Mesenteric fat pad (tissue), 1 donor: ENCODE measurements around the gene ADIPOR2. TPM values are rescaled to one million over a fixed set of nuclear protein-coding genes. Genes with fewer than 3 reads are reported as not detected.
"Not testable (repeated sequence)": the region's sequence is repeated elsewhere in the genome, so short reads cannot be mapped to it uniquely, and the experiment has no call there.

ENCODE experiments used
- DNase-seq: peaks from one replicate; pipeline ENCODE4 v3.0.0-alpha.2; 2020; ENCODE audit warnings: low spot score
- total RNA-seq: library from RNA; stranded (reverse); fragmentation: NEBNext Ultra II Directional; extraction: Animal tissue kit (Norgen Biotek cat#: 25700); gene quantifications from one replicate; pipeline ENCODE4 v1.2.1, GENCODE V29; 2021
- donor health status: DM: yes; HTN: yes; CAD: no.

The ADIPOR2 gene
- total RNA-seq, 1 donor from 2014 or later, result 119 TPM

DNA sequence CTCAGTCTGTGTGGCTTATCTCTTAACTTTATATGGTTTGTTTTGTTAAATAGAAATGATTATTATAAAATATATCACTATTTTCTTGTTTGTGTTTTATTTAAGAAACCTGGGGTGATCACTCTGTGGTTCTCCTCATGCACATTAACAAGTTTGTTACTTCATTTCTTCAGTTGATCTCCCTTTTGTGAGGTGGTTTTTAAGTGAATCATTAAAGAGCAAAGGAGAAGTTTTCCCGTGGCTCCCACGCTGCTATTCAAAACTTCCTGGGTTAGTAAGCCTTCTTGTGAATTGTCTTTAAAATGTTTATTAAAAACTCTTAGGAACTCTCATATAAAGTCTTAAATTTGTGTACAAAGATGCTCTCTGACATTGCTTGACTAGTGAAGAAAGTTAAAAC, 11.8 kb downstream of the ADIPOR2 start:
- no peak for DNase-seq

DNA sequence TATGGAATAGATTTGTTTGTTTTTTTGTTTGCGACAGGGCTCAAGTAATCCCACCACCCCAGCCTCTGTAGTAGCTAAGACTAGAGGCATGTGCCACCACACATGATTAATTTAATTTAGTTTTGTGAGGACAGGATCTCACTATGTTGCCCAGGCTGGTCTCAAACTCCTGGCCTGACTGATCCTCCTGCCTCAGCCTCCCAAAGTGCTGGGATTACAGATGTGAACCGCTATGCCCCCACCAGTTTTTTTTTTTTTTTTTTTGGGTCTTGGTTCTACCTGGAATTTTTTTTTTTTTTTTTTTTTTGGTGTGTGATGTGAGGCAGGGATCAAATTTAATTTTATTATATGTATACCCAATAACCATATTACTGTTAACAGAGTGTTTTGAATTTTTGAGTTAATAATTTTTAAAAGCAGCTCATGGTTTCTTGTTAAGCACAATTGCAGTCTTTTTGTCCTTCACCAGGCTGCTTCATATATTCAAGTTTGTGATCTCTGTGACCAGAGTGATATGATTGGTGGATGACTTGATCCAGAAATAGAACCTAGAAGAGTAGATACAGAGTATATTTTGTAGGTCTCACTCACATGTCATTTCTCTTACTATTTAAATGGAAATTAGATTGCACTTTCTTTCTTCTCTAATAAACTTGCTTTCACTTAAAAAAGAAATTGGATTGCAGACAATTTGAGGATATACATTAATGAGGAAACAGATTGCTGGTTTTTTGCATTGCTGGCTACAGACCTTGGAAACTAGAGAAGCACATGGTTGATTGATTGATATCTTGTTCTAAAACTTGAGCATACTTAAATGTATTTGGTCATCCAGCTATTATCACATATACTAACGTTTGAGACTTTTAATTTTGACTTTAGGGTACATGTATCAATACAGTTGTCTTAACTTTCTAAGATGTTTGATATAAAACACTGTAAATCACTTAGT, 13.2 kb downstream of the ADIPOR2 start:
- DNase-seq, result no peak

DNA sequence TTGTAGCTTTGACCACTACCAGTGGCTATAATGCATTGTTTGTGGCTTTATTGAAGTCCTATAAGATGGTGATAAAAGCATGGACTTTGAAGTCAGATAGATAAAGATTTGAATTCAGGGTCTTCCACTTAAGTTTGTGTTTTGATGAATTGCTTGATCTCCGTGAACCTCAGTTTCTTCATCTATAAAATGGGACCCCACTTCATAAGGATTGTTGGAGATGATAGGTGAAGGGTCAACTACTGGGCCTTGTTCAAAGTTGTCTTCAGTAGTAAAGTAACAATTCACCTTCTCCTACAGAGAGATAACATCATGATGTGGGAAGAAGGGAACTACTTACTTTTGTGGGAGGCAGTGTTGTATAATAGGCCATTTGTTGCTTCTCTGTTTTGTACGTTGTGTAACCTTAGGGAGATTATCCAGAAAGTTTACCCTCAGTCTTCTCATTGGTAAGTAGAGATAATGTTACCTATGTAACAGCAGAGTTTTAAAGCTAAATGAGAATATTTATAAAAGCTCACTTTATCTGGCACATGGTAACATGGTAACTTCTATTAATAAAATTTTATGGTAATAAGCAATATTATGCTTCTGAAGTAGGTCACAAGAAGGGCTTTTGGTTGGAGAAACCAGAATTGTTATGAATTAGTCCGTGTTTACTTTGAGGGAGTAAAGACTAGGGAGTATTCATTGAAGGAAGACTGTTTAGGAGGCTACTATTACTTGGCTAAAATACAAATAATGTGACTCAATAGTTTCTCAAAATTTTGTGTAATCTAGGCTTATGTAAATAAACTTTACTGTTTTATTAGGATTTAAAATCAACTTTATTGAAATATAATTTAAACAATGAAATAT, 15.1 kb downstream of the ADIPOR2 start:
- no peak for DNase-seq

DNA sequence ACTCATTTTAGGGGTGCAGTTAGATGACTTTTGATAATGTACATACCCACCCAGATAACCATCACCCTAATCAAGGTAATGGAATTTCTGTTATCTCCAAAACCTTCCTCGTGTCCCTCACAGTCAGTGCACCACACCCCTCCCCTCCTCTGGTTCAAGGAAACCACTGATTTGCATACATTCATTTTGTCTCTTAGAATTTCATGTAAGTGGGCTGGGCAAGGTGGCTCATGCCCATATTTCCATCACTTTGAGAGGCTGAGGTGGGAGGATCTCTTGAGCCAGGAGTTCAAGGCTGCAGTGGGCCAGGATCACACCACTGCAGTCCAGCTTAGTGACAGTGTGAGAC, 15.7 kb downstream of the ADIPOR2 start:
- DNase-seq, result no peak

DNA sequence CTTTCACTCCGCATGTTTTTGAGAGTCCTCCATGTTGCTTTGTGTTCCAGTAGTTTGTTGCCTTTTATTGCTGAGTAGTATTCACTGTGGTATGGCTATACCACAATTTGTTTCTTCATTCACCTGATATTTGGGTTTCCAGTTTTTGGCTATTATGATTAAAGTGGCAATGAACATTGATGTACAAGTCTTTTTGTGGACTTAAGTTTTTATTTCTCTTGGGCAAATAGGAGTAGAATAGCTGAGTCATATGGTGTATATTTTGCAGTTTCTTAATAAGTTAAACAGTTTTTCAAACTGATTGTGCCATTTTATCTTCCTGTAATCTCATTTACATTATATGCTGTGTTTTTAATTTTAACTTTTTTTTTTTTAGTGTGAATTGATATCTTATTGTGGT, 16.2 kb downstream of the ADIPOR2 start:
- DNase-seq, result no peak

DNA sequence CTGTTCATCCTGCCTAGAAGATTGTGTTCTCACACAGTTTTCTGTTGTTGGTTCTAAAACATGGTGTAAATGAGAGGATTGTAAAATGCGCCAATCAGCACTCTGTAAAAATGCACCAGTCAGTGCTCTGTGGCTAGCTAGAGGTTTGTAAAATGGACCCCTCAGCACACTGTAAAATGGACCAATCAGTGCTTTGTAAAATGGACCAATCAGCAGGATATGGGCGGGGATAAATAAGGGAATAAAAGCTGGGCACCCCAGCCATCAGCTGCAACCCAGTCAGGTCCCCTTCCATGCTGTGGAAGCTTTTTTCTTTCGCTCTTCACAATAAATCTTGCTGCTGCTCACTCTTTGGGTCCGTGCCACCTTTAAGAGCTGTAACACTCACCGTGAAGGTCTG, 19.1 kb downstream of the ADIPOR2 start:
- not testable (repeated sequence) for DNase-seq

DNA sequence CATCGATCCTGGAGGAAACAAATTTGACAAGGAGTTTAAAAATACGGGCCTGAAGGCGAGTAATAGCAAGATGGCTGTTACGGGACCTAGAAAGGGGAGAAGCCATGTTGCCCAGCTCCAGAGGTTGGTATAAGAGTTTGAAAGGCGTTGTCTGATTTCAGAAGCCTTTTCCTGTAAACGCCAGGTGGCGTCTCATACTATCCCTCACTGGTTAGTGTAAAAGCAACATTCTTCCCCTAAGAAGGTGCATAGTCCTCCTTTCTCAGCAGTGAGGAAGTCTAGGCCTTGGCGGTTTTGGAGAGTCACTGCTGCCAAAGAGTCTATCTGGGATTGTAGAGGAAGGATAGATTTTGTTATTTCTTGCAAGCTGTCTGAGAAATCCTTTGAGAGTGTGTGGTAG, 20.0 kb downstream of the ADIPOR2 start:
- not testable (repeated sequence) for DNase-seq

DNA sequence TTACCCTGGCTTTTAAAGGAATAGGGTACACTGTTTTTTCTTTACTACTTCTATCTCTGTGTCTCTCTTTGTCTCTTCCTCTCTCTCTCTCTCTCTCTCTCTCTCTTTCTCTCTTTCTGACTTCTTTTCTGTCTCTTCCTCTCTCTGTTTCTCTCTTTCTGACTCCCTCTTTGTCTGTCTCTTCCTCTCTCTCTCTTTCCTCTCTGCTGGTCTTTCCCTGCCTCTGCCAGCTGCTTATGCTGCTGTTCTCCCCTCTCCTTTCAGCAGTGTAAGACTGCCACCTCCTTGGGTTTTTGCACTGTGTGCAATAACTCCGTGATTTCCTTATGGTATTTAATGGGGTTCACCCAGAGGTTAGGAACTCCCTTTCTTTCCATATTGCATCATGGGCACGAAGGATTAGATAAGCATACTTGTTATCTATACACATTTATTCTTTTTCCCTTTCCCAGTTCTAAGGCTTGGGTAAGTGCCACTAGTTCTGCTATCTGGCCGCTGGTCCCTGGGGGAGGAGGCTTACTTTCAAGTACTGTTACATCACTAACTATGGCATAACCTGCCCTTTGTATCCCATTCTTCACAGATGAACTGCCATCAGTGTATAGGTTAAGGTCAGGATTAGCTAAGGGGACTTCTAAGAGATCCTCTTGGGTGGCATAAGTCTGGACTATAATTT, 20.8 kb downstream of the ADIPOR2 start:
- not testable (repeated sequence) for DNase-seq

DNA sequence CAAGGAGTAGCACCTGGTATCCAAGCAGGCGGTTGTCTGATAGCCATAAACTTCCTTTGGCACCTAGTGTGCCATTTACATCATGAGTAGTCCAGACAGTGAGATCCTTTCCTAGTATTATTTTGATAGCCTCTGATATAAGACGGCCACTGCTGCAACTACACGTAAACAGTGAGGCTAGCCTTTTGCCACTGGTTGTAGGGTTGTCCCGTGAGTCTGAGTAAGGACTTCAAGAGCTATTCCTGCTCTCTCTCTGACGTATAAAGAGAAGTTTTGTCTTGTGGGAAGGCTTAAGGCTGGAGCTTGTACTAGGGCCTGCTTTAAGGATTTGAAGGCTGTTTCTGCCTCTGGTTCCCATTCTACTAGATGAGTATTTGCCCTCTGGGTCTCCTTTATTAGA, 21.4 kb downstream of the ADIPOR2 start:
- not testable (repeated sequence) for DNase-seq

DNA sequence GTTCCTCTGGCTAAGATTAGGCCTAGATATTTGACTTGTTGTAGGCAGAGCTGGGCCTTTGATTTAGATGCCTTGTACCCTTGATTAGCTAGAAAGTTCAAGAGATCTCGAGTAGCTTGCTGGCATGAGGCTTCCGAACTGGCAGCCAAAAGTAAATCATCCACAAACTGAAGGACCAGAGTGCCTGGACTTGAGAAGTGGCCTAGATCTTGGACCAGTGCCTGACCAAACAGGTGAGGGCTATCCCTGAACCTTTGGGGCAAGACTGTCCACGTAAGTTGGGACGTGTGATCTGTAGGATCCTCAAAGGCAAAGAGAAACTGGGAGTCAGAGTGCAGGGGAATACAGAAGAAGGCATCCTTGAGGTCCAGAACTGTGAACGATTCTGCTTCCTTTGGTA, 22.0 kb downstream of the ADIPOR2 start:
- not testable (repeated sequence) for DNase-seq

DNA sequence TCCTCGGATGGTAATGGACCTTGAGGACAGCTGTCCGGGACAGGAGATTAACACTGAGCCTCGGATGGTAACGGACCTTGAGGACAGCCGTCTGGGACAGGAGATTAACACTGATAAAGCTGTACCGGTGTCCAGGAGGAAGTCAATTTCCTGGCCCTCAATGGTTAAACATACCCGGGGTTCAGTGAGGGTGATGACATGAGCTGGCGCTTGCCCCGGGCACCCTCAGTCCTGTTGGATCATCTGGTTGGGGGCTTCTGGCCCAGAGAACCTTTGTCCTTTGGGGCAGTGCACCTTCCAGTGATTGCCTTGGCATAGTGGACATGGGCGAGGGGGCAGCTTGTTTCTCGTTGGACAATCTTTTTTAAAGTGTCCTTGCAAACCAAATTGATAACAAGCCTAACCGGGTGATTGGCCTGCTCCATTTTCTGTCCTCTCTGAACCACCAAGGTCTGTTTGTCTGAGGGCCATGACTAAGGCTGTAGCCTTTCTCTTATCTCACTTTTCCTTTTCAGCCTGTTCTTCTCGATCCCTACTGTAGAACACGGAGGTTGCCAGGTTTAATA, 23.0 kb downstream of the ADIPOR2 start:
- not testable (repeated sequence) for DNase-seq

DNA sequence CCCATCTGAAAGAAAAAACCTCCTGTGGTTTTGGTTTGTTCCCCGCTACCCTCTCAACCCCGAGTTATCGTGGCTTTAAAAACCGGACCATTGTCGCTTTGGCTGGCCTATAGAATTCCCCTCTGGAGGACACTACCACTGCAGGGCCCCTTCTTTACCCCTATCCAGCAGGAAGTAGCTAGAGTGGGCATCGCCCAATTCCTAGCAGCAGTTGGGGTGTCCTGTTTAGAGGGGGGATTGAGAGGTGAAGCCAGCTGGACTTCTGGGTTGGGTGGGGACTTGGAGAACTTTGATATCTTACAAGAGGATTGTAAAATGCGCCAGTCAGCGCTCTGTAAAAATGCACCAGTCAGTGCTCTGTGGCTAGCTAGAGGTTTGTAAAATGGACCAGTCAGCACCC, 24.6 kb downstream of the ADIPOR2 start:
- DNase-seq, result not testable (repeated sequence)

DNA sequence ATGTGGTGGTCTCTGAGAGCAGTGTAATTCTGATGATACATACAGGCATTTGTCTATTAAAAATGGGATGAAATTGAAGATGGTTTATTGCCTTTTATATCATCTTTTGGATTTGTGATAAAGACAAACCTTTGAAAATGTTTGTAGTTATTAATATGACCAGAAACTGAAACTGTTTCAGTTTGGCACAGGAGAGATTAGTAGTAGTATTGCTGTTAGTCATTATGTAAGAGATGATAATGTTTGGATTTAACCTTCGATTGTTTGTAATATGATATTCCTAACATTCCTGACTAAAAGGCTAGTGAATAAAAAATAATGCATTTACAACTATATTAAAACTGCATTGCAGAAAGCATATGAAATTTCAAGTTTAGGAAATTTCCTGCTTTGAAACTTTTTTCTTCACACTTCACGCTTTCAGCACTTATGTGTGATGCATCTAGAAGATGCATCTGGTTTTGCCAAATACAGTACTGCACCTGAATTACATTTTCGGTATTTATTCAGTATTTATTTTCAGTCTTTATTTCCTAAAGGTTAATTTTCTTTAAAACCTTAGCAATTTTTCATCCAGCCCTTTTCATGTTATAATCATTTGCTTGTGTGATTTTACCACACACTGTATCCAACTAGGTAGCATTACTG, 25.5 kb downstream of the ADIPOR2 start:
- no peak for DNase-seq

DNA sequence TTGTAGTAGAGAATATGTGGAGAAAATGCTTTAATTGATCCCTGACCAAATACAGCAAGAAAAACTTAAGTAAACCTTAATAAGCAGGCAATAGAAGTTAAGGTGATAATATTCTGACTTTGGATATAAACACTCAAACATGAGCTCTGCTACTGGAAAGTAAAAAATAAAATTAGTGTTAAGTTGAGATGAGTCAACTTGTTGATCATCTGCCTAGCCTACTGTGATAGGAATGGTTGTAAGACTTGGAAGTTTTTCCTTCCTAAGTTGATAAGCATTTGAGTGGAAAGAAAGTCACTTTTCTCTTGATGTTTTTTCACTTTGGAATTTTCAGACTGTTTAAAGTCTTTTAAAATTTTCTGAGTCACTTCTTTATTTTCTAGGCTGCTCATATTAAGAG, 26.0 kb downstream of the ADIPOR2 start:
- DNase-seq, result no peak

DNA sequence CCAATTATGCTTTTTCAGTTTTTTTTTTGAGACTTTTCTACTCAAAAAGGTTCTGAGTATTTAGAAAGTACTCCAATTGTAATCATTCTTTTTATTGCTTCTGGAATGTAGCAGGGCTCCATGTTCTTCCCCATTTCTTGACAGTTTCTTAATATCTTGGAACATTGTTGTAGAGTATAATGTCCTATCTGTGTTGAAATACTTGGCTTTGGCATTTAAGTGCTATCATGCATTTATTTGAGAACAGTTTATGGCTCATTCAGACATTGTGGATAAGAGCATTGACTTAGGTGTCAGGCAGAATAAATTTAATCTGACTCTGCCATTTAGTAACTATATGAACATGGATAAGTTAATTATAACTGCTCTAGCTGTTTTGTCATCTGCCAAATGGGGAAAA, 28.3 kb downstream of the ADIPOR2 start:
- DNase-seq, result no peak

DNA sequence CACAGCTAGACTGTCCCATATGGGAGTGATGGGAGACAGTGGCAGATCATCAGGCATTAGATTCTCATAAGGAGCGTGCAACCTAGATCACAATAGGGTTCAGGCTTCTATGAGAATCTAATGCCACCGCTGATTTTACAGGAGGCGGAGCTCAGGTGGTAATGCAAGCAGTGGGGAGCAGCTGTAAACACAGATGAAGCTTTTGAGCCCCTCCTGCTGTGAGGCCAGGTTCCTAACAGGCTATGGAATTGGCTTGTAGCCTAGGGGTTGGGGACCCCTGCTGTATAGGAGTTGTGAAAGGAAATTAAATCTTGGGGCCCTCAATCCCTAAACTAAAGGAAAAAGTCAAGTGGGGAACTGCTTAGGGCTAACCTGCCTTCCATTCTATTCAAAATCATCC, 29.6 kb downstream of the ADIPOR2 start:
- DNase-seq, result no peak

DNA sequence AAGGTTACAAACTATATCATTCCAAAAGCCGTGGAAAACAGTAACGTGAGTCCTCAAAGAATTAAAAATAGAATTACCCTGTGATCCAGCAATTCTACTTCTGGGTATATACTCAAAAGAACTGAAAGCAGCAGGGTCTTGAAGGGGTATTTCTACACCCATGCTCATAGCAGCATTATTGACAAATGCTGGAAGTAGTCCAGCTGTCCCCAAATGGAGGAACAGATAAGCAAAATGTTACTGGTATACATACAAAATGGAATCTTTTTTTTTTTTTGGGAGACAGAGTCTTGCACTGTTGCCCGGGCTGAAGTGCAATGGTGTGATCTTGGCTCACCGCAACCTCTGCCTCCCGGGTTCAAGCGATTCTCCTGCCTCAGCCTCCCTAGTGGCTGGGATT, 32.9 kb downstream of the ADIPOR2 start:
- DNase-seq, result no peak

DNA sequence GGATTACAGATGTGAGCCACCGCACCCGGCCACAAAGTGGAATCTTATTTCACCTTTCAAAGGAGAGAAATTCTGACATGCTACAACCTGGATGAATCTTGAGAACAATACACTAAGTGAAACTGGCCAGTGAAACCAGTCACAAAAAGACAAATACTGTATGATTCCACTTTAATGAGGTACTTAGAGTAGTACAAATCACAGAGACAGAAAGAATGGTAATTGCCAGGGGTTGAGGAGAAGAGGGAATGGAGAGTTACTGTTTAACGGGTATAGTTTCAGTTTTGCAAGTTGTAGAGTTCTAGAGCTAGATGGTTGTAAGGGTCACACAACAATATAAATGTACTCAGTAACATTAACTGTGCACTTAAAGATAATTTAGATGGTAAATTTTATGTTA, 33.4 kb downstream of the ADIPOR2 start:
- no peak for DNase-seq

DNA sequence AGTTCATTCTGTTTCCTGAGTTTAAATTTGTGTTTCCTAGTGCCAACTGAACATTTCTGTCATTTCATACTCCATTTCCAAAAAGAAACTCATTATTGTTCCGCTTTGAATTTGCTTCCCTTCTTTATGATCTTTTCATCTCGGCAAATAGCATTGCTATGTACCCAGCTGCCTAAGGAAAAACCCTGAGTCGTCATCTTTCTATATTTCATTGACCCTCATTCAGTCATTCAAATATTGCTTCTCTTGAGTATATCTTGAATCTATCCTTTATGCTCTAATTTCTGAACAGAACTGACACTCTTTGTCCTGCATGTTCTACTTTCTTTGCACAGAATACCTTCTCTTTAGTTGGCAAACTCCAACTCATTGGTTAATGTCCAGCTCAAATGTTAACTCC, 35.9 kb downstream of the ADIPOR2 start:
- no peak for DNase-seq

DNA sequence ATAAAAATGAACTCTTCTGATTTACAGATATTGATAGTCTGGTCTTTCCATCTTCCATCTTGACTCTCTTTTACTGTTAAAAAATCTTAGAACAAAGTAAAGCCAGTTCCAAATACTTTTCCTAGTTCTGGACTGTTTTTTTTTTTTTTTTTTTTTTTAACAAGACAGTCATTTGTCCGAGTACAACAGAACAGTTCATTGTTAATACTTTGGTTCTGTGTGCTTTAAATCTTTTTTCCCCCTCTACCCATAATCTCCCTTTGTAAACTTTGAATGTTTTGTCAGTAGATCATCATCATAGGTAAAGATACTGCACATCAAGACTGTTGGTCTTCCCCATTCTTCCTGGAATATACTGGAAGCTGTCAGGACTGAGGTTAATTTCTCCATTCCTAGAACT, 38.0 kb downstream of the ADIPOR2 start:
- no peak for DNase-seq
